C1 segment of cervical spinal cord (tissue), 14 donors: ENCODE data around the gene INSRR.

ENCODE experiments used
- DNase-seq, 14 donors: peaks; one replicate each; lab custom pipeline; 2025; lab: John Stamatoyannopoulos, UW

The INSRR gene

DNA sequence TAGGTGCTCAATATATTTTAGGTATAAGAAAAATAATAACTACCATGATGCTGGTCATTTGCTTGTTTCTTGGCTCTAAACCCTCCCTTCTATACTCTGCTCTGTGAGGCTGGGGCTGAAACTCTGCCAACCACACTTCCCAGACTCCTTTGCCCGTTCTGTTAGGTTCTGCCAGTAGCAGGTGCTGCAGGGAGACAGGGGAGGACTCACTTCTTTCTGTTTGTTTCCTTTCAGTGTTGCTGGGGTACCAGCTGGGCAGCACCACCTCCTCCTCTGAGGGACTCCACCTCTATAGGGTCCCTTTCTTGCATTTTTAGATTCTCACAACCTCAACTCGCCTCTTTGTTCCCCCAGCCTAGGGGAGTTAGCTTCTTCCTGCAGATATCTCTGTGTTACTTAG is 25.3 kb downstream of the INSRR start:
- DNase-seq: no peak

DNA sequence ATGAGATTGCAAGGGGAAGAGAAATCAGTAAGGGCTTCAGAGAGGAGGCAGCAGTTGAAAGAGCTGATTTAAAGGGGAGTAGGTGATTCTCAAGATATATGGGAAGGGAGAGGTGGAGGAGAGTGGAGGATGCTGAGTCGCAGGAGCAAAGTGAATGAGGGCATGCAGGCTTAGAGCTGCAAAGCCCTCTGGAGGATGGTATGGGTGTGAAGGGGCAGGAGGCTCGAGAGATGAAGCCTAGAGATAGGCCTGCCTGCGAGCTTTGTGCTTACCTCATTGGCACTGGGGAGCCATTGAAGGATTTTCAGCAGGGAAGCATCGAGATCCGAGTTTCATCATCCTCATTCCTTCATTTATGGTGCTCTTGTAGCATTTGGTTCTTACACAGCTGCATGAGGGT is 26.5 kb downstream of the INSRR start:
- DNase-seq: no peak

DNA sequence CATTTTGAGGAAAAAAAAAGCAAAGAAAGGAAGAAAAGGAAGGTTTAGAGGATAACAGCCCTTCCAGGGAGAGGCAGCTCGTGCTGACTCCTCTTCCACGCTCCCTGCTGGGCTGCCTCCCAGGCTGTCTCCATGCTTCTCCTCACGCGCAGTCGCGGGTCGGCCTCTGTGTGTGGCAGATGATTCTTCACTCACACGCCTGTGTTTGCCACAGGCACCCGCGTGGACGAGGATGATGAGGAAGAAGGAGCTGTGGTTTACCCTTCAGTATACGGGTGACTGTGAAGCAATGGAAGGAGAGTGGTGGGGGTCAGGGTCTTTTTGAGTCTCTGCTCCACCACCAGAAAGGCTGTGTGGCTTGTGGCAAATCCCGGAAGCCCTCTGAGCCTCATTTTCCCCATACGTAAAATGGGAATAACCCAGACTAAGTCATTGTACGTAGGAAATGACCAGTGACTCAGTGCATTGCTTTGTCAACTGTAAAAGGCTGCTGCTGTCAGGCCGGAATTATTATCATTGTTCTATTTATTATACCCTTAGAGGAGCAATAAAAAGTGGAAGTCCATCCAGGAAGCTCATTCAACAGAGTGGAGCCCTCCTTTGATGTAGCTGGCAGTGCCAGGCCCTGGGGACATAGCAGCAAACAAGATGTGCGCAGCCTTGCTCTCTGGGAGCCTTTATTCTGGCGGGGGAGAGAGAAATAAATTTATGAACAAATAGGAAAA is 30.4 kb downstream of the INSRR start:
- no peak for DNase-seq

DNA sequence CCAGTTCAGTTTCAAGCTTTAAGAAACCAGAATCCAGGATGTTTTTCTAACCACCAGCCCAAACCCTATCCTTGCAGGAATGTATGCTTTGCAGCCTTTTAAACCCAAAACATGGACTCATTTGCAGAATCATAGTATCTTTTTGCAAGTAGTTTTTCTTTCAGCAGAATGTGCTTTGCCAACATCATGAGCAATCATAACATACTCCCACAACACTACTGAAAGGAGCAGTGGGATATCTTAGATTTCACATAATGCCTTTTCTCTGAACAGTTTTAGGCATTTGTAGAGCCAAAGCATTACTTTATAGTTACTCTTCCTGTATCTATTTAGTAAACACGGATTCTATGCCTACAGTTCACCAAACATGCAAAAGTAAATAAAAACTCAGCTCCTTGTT is 32.3 kb downstream of the INSRR start:
- no peak for DNase-seq

DNA sequence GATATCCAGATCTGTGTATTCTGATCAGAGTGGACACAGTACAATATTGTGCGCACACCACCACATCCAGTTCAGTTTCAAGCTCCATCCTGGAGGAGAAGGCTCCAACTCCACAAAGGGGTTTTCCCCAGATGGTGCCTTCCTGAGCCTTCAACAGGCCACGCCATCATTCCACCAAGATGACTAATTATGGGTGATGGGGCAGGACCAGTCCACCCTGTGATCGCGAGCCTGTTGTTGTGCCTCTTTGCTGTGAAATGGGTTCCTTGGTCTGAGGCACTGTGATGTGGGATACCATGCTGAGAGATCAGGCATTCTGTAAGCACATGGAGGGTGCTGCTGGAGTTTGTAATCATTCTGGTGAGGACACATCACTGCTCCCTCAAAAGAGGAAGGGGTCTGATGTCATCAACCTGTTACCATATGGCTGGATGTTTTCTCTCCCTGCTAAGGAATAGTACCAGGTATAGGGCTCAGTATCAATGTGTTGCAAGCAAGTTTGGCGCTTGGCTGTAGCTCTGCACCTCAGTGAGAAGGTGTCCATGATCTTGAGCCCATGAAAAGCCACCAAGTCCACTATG is 35.6 kb downstream of the INSRR start:
- no peak for DNase-seq

DNA sequence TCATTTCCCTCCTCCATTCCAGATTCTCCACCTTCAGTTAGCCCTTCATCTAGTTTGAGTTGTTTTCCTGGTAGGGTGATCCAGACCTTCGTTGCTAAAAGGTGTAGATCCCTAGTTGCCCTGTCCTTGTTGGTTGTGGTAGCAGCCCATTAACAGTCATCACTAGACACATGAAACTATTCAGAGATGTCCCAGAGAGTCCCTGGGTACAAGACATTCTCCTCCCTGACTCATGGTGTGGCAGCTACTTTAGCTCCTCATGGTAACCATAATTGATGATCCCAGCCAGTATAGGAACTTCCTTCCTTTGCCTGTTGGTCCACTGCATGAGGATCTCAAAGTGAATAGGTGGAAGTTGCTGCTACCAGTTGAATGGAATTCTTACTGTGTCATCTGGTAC is 36.2 kb downstream of the INSRR start:
- DNase-seq: no peak

DNA sequence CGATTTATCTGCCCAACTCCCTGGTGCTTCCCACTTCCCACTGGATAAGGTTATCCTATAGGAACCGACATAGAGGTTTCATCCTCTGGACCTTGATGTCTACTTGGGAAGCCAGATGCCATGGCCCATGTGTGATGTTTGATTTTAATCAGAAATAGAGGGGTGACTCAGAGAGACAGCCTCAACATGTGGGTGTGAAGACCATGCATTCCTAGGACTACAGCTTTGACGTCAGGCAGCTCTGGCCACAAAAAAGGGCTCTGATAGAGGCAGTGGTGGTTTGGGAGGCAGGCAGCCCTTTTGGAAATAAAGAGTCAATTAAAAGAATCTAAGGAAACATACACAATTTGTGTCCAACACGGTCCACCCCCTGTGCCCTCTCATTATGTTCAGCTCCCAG is 37.1 kb downstream of the INSRR start:
- DNase-seq: no peak

DNA sequence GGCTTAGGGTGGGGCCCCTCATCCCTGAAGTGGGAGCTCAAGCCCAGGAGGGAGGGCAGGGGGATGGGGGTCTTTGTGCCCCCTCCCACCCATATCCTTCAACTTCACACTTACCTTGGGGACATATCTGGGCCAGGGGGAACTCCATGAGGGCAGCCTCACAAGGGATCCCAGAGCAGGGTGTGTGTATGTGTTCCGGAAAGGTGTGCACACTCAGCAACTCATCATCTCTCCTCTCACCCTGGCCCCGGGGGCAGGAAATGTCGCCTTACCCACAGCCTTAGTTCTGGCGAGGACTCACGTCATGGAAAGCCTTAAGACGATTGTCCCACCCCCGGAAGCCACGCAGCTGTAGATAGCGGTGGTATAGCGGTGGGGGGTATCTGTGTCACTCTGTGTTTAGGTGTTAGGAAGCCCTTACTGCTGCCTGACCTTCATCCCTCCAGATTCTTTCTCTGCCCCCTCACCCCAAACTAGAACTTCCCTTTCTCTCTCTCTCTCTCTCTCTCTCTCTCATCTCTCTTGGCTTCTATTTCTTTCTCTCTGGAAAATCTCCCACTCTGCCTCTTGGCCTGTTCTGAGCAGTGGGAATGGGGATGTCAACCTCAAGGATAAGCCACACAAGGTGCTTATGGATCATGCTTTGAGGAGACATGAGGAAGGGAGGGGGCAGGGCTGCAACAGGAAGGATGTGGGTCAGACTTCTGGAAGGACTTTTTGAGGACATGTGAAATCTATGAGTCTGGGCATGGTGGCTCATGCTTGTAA is 42.2 kb downstream of the INSRR start, which contains the start of gene SH2D2A:
SH2D2A (minus strand) TSS at position 288 of the 768 bp plus-strand sequence; CDS start at position 148, 140 bp downstream.
- no peak for DNase-seq

DNA sequence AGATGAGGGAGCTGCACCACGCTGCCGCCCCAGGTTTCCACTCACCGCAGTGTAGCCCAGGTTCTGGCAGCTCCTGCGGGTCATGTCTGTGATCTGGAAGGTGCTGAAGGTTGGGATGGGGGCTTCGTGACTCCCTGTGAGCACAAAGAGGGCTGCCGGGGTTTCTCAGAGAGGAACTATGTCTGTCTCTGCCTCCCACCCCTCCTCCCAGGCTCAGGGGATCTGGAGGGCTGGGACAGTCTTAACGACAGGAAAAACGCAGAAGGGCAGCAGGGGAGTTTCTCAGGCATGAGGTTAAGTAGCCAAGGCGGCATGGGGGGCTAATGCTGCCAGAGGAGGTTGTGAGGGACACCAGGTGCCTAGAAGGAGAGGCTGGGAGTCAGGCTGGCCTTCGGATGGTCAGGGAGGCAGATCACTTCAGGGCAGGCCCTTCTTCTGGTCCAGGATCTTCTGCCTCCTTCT is 42.9 kb downstream of the INSRR start:
- DNase-seq: no peak

DNA sequence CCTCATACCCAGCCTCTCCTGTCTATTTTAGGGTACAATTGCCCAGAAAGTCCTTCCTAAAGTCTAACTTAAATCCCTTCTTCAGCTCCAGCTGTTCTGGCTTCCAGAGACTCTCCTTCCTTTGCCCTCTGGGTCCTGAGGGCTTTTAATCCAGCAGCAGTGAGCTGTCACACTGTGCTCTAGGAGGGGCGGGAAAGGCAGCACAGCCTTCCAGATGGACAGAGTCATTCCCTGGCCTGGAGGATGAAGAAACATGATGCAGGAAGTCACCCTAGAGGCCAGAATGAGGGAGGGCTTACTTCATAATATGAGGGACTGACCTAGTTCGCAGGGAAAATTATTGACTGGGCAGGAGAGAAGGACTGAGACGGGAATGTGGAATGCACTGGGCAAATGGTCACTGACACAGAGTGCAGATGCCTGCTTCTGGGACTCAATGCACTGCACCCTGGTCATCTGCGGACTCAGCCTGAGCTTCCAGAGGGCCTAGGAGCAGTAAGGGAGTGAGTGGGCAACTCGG is 43.5 kb downstream of the INSRR start:
- DNase-seq: no peak

DNA sequence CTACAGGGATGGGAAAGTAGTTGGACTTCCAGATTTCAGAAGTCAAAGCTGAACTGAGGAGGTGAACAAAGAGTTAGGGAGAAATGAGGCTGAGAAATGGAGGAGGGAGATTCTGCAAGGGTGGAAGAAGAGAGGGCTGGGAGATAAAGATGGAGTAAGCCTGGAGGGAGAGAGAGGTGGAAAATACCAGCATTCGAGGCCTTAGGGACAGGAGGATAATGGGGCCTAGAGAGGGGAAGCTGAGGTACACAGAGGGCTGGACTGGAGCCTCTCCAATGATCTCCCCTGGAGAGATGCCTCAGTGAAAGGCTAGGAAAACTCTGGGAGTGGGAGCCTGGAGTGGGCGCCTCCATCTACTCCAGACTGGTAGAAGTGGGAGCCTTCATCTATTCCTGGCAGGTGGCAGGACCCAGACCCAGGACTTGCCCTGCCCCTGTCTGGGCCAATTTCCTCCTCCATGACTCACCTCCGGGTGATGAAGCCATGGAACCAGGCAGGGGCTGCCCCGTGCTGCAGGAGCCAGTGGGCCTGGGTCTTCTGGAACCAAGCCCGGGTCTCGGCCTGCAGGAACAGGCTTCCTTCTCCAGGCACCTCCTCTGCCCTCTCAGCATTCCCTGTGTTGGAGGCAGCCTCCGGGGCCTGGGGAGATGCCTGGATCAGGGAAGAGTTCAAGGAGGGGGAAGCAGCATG is 44.2 kb downstream of the INSRR start:
- no peak for DNase-seq

DNA sequence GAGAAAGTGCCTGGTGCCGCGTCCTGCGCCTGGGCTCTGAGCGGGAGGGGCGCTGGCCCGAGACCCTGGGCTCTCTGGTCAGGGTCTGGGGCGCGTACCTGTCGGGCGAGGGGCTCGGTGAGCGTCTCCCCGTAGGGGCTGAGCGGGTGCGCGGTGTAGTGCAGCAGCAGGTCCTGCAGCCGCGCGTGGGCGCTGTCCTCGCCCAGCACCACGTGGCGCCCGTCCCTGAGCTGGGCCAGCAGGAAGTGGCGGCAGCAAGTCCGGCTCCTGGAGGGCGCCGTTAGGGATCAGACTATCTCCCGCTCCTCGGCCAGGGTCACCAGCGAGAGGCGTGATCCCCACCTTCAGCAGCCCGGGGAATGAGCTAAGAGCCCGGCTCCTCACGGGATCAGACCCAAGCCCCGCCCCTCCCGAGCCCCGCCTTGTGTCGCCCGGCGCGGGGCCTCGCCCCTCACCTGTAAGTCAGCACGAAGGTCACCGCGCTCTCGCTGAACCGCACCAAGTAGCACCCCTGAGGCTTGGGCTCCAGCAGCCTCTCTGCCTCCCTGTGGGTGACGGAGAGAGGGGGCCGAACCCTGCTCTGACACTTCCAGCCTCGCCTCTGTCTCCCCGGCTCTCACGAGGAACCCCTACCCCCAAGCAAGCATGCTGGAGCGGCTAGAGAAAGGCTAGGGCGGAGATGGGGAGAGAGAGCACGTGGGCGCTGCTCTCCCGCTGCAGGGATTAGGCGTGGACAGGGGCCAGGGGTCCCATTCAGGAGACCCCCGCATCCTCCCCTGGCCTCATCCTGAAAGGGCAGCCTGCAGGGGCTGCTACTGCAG is 45.0 kb downstream of the INSRR start:
- peak in 11 of 14 donors; percentile 11 to 68 (median 27) for DNase-seq

DNA sequence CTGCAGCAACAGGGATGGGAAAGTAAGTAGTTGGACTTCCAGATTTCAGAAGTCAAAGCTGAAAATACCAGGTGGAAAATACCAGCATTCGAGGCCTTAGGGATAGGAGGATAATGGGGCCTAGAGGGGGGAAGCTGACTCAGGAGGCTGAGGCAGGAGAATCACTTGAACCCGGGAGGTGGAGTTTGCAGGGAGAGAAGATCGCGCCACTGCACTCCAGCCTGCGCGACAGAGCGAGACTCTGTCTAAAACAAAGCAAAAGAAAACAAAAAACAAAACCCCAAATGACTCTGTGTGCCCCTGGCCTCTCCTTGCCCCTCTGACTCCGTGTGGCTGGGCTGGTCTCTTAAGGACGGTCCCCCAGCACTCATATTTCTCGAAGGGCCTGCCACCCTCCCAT is 45.6 kb downstream of the INSRR start:
- DNase-seq: no peak

DNA sequence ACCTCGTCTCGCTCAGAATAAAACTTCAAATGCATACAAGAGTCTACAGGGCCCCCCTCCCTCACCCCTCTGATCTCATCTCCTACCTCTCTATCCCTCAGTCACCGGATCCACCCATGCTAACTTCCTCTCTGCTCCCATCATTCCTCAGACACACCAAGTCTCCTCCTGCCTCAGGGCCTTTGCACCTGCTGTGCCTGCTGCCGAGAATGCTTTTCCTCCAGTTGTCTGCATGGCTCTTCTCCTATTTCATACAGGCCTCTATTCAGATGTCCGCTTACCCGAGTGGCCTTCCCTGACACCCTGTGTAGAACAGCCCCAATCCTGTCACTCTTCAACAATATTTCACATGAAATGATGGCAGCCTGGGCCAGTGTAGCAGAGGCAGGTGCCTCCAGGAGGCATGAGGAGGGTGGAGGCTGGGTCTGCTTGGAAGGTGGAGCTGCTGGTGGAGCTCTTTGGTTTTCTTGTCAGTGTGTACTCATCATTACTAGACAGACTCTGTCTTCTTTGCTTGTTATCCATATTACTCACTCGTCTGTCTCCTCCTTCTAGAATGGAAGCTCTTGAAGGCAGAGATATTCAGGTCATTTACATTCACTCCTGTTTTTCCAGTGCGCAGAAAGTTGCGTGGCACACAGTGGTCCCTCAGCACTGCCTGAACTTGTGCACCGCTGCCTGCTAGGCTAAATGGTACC is 46.5 kb downstream of the INSRR start:
- DNase-seq: no peak

DNA sequence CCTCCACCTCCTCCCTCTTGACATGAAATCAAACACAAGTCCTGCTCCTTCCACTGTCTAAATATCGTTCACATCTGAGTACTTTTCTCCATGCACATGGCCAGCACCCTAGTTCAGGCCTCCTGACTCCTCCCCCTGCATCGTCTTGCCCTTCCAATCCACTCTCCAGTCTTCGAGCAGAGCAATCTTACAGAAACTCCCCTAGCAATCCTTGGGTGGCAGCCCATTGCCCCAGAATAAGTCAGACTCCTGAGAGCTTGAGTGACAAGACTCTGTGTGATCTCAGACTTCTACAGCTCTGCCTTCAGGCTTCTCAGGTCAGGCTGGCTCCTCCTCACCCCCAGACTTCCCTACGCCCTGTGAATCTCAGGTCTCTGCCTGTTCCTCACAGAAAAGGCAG is 47.7 kb downstream of the INSRR start:
- no peak for DNase-seq

DNA sequence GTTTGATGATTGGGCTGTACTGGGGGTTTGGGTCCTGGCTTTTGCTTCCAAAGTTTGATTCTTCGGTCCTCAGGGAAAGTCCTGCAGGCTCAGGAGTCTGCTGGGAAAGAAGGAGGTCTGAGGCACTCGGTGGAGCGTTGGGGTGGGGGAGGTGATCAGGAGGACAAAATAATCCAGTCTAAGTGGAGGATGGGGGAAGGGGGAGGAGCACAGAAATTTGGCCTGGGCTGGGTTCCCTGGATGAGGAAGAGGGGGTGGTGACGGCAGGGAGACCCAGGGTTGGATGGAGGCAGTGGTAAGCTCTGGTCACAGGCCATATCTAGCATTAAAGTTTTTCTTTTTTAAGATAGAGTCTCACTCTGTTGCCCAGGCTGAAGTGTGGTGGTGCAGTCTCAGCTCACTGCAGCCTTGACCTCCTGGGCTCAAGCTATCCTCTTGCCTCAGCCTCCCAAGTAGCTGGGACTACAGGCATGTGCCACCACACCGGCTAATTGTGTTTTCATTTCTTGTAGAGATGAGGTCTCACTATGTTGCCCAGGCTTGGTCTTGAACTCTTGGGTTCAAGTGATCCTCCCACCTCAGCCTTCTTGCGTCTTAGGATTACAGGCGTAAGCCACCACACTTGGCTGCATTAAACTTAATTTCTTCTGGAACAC is 49.1 kb downstream of the INSRR start:
- DNase-seq: no peak

DNA sequence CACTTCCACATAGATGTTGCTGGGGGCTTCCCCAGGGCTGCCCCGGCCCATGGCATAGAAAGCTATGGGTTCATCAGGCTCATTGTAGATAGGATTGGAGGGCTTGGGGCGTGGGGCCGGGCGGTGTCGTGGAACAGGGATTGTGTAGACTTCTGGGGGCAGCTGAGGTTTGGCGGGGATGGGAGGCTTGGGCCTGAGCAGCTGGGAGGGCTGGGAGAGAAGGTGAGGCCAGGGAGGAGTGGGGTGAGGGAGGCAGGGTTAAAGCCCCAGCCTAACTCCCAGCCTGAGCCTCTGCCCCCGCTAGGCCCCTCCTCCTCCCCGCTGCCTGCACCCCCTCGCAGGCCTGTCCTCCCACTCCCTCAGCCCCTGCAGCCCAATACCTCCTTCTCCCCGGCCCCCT is 49.6 kb downstream of the INSRR start:
- no peak for DNase-seq

DNA sequence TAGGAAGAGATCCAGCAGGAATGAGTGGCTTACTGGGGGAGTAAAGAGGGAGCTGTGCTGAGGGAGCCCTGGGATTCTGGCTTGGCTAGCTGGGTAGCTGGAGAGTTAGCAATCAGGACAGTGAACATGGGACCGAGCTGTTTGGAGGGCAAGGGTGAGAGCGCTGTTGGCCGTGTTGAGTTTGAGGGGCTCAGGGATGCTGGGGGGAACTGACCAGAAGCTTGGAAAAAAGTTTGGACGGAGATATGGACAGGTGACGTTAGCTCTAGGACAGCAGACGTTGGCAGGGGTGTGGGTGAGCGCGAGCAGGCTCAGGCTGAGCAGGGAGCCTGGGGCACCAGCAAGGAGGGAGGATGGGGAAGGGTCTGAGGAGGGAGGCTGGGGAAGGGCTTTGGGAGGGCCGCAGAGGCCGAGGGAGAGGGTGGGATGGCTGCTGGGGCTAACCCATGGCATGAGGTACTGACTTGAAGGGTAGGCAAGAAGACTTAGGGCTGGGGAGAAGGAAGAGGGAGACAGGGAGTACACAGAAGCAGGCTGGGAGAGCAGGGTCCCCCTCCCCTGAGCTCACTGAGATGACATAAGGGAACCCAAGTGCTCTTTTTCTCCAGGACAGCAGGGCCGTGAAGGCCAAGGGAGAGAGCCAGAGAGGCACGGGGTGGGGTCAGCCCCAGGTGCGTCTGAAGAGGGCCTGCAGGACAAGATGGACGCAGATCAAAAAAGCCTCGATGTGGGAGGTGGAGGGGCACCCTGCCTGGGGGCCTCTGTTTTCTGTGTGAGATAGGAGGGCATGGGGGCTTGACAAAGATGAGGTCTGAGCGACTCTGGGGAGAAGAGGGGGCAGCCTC is 50.5 kb downstream of the INSRR start:
- no peak for DNase-seq

DNA sequence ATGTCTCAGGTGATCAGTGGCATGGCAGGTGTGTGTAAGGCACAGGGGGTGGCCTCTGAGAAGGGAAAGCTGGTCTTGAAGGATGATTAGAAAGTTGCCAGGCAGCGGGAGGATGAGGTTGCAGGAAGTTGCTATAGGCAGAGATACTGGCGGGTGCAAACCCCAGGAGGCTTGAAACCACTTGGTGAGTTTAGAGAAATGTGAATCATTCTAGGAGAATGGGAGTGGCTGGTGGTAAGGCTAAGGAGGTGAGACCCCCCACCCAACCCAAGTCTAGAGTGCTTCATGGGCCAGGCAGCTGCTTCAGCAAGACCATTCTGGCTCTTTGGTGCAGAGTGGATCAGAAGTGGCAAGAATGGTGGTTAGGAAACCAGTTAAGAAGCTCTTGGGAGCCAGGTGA is 51.3 kb downstream of the INSRR start:
- no peak for DNase-seq
